Caki2 (cell line): ENCODE measurements around the gene ESAM. TPM values are rescaled to one million over a fixed set of nuclear protein-coding genes. Genes with fewer than 3 reads are reported as not detected.

ENCODE experiments used
- DNase-seq: peaks from one replicate; pipeline ENCODE4 v3.0.0-alpha.2; 2015; ENCODE audit warnings: low read depth
- in situ Hi-C: cut with HindIII; loops from 2 replicates; pipeline ENCODE4 v1.10.0; 2016; ENCODE audit warnings: low sequenced_read_pairs, low pct_unique_long_range_greater_than_20kb, mixed read lengths
- total RNA-seq: library from RNA; depleted of rRNA; stranded (reverse); fragments of >200 nt; shearing (Covaris generic); gene quantifications from 2 replicates; pipeline ENCODE4 v1.2.3, GENCODE V29; 2014; ENCODE audit warnings: low replicate concordance; rRNA removed

ESAM gene
- total RNA-seq, 1 experiment from 2014 or later = 2.5 TPM

DNA sequence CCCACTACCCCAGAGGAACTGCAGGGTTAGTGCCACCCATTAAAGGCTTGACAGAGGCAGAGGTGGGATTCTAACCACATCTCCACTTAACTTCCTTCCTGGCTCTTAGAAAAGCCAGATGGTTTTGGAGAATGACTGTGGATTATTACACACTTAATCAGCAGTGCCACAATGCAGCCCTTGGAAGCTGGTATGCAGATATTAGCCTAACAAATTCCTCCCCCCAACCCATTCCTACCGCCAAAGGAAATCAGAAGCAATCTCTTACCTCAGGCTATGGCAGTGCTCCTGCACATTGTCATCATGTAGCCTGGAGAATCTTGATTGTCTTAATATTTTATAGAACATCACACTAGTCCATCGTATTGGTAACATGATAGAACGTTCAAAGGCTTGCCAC lies 45.5 kb downstream of the ESAM start:
- in situ Hi-C loops = no loop called here
- no peak for DNase-seq

DNA sequence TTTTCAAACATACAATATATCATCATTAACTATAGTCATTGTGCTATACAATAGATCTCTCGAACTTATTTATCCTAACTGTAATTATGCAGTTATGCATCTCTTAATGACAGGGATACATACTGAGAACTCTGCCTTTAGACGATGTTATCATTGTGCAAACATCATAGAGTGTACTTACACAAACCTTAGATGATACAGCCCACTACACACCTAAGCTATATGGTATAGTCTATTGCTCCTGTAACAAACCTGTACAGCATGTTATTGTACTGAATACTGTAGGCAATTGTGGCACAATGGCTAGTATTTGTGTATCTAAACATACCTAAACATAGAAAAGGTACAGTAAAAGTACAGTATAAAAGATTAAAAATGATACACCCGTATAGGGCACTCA lies 49.7 kb downstream of the ESAM start:
- in situ Hi-C loops = no loop called here
- DNase-seq = no peak

DNA sequence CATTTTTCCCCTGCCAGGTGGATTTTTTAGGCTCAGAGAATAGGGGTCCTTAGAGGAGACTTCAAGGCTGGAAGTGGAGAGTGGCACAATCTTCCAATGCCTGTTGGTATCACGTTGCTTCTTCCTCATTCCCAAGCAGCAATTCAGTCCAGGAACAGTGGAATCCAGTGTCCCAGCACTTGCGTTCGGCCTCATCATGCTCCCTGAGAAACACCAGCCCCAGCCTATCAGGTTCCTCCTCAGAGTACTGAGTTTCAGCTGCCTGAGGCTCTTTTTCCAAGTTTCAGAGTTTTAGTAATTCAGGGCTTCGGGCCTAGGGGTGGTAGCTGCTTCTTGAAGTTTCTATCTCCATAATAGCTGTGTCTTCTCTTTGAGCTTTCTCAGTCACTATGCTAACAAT lies 54.3 kb downstream of the ESAM start:
- no peak for DNase-seq
- in situ Hi-C loops = no loop called here

Other genes with a start within 250 kb of the ESAM start
- gene OR8B12, start 218.6 kb downstream of the ESAM start, total RNA-seq = not detected in 2 replicates
- gene OR8A1, start 192.3 kb downstream of the ESAM start, total RNA-seq = not detected in 2 replicates
- gene PANX3, start 150.9 kb downstream of the ESAM start, total RNA-seq = not detected in 2 replicates
- 11.1 and 19.3 TPM in 2 replicates for gene TBRG1, start 139.4 kb downstream of the ESAM start, total RNA-seq
- gene SIAE, start 88.6 kb downstream of the ESAM start, total RNA-seq = 9.2 and 14.1 TPM in 2 replicates
- 5.3 and 7.3 TPM in 2 replicates for gene SPA17, start 88.4 kb downstream of the ESAM start, total RNA-seq
- 1.4 TPM in 1 of 2 replicates, not detected in the other for gene NRGN, start 22.3 kb downstream of the ESAM start, total RNA-seq
- not detected in 2 replicates for gene VSIG2, start 10.0 kb downstream of the ESAM start, total RNA-seq
- 7.5 and 13.6 TPM in 2 replicates for gene MSANTD2, start 38.1 kb upstream of the ESAM start, total RNA-seq
- 14.7 and 15.2 TPM in 2 replicates for gene ROBO3, start 103.1 kb upstream of the ESAM start, total RNA-seq
- gene ROBO4, start 135.6 kb upstream of the ESAM start, total RNA-seq = not detected in 2 replicates
- gene HEPN1, start 157.0 kb upstream of the ESAM start, total RNA-seq = not detected in 2 replicates
- not detected in 2 replicates for gene HEPACAM, start 173.8 kb upstream of the ESAM start, total RNA-seq
- gene CCDC15, start 191.9 kb upstream of the ESAM start, total RNA-seq = 1.1 and 1.5 TPM in 2 replicates